ENCODE measurements around the gene SLC44A5. TPM values are rescaled to one million over a fixed set of nuclear protein-coding genes. Genes with fewer than 3 reads are reported as not detected.
"Not testable (repeated sequence)": the region's sequence is repeated elsewhere in the genome, so short reads cannot be mapped to it uniquely, and the experiment has no call there.

The SLC44A5 gene
- total RNA-seq, 2 donors from 2014 or later: 1.2 to 2.0 TPM

- Histone ChIP-seq H3K4me1 (no peaks in the 10 kb centered on the region), H3K27ac (no peak overlapping the region), H3K27me3 (no peaks in the 10 kb centered on the region), H3K36me3 (no peaks in the 10 kb centered on the region), H3K4me3 (no peak overlapping the region), H3K9me3 (no peaks in the 10 kb centered on the region)
- no peak for DNase-seq (ENCODE audit: low spot score)
- no peak for TF ChIP-seq CTCF (IDR thresholded peaks at IDR 0.05)
Measured at GRCh38 chr1:75502776-75503175, 108.1 kb downstream of the SLC44A5 start.

- H3K27me3 ChIP-seq: no peaks in the 10 kb centered on the region
- H3K9me3 ChIP-seq: no peaks in the 10 kb centered on the region
- H3K4me1 ChIP-seq: no peaks in the 10 kb centered on the region
- no peak overlapping the region for H3K27ac ChIP-seq
- DNase-seq (ENCODE audit: low spot score): no peak
- no peak overlapping the region for H3K4me3 ChIP-seq
- H3K36me3 ChIP-seq: no peaks in the 10 kb centered on the region
- TF ChIP-seq CTCF (IDR thresholded peaks at IDR 0.05): no peak
Measured at GRCh38 chr1:75501577-75502295, 109.2 kb downstream of the SLC44A5 start.

GRCh38 chr1:75492011-75492410 lies 118.9 kb downstream of the SLC44A5 start:
- no peak for TF ChIP-seq CTCF (IDR thresholded peaks at IDR 0.05)
- Histone ChIP-seq H3K4me1 (no peaks in the 10 kb centered on the region), H3K27ac (no peak overlapping the region), H3K4me3 (no peak overlapping the region), H3K9me3 (peaks cover 0 to 8% of the 10 kb centered on the region in 2 donors), H3K36me3 (no peaks in the 10 kb centered on the region), H3K27me3 (no peaks in the 10 kb centered on the region)
- DNase-seq (ENCODE audit: low spot score): no peak

GRCh38 chr1:75487399-75487798 lies 123.5 kb downstream of the SLC44A5 start:
- no peak for TF ChIP-seq CTCF (IDR thresholded peaks at IDR 0.05)
- no peaks in the 10 kb centered on the region for H3K9me3 ChIP-seq
- DNase-seq (ENCODE audit: low spot score): no peak
- no peaks in the 10 kb centered on the region for H3K27me3 ChIP-seq
- H3K27ac ChIP-seq: no peak overlapping the region
- no peak overlapping the region for H3K4me3 ChIP-seq
- no peaks in the 10 kb centered on the region for H3K4me1 ChIP-seq
- no peaks in the 10 kb centered on the region for H3K36me3 ChIP-seq

GRCh38 chr1:75484789-75485188 lies 126.1 kb downstream of the SLC44A5 start:
- no peak for DNase-seq (ENCODE audit: low spot score)
- Histone ChIP-seq H3K27ac (no peak overlapping the region), H3K4me3 (no peak overlapping the region), H3K36me3 (no peaks in the 10 kb centered on the region), H3K27me3 (no peaks in the 10 kb centered on the region), H3K4me1 (no peaks in the 10 kb centered on the region), H3K9me3 (no peaks in the 10 kb centered on the region)
- no peak for TF ChIP-seq CTCF (IDR thresholded peaks at IDR 0.05)

- no peaks in the 10 kb centered on the region for H3K36me3 ChIP-seq
- DNase-seq (ENCODE audit: low spot score): no peak
- no peak for TF ChIP-seq CTCF (IDR thresholded peaks at IDR 0.05)
- H3K4me1 ChIP-seq: no peaks in the 10 kb centered on the region
- no peak overlapping the region for H3K27ac ChIP-seq
- H3K4me3 ChIP-seq: no peak overlapping the region
- H3K27me3 ChIP-seq: no peaks in the 10 kb centered on the region
- H3K9me3 ChIP-seq: no peaks in the 10 kb centered on the region
Measured at GRCh38 chr1:75482951-75483350, 128.0 kb downstream of the SLC44A5 start.

- DNase-seq (ENCODE audit: low spot score); H3K4me3 ChIP-seq; H3K4me1 ChIP-seq; H3K9me3 ChIP-seq; H3K27me3 ChIP-seq; H3K36me3 ChIP-seq; H3K27ac ChIP-seq: not testable (repeated sequence)
Measured at GRCh38 chr1:75476486-75476885, 134.4 kb downstream of the SLC44A5 start.

All from right atrium auricular region (tissue), 2 donors.